Heart left ventricle (tissue), 16 donors: ENCODE results near the gene CPA4. TPM values are rescaled to one million over a fixed set of nuclear protein-coding genes. Genes with fewer than 3 reads are reported as not detected.

Source experiments
- ATAC-seq, 4 donors: fragments of 200-7000 bp; cut with Tn5 transposase; one replicate each; pipeline ENCODE4 v1.9.1; 2020 to 2022; ENCODE audit warnings: moderate library complexity in 4 of 4, mild to moderate bottlenecking in 3 of 4, moderate number of reproducible peaks in 1 of 4
- DNase-seq, 5 donors: peaks; one replicate each; pipeline ENCODE4 v3.0.0-alpha.2; 2020
- H3K27ac ChIP-seq, 12 donors: fragments of 200-600 bp; sonication (generic) in 4 of 12; one replicate each; pipeline versions ENCODE4 v1.5.0 to v1.8.0; 2016 to 2022; ENCODE audit warnings: mild to moderate bottlenecking in 2 of 12
- H3K27me3 ChIP-seq, 9 donors: fragments of 200-600 bp; sonication (generic) in 2 of 9; one replicate each; pipeline versions ENCODE4 v1.5.1 to v1.8.0; 2016 to 2022; ENCODE audit warnings: mild to moderate bottlenecking in 3 of 9
- H3K36me3 ChIP-seq, 9 donors: fragments of 200-600 bp; sonication (generic) in 2 of 9; one replicate each; pipeline versions ENCODE4 v1.5.0 to v1.8.0; 2018 to 2022; ENCODE audit warnings: mild to moderate bottlenecking in 2 of 9
- H3K4me1 ChIP-seq, 12 donors: fragments of 200-600 bp; sonication (generic) in 4 of 12; one replicate each; pipeline versions ENCODE4 v1.5.0 to v1.8.0; 2016 to 2022; ENCODE audit warnings: mild to moderate bottlenecking in 3 of 12
- H3K4me3 ChIP-seq, 12 donors: fragments of 200-600 bp; sonication (generic) in 4 of 12; one replicate each; pipeline versions ENCODE4 v1.5.0 to v1.8.0; 2017 to 2022; ENCODE audit warnings: mild to moderate bottlenecking in 9 of 12, moderate library complexity in 4 of 12
- H3K9me3 ChIP-seq, 12 donors: fragments of 200-600 bp; sonication (generic) in 4 of 12; one replicate each; pipeline versions ENCODE4 v1.5.0 to v1.8.0; 2016 to 2022; ENCODE audit warnings: mild to moderate bottlenecking in 1 of 12
- POLR2A ChIP-seq, 2 donors: fragments of 450-650 bp; IDR thresholded peaks; one replicate each; pipeline ENCODE4 v1.6.1; 2017; ENCODE audit warnings: antibody characterized with exemption in 2 of 2, mild to moderate bottlenecking in 2 of 2, moderate library complexity in 2 of 2
- WGBS, 4 donors: extraction: QIAGEN DNeasy Blood & Tissue Kit in 2 of 4; methylation state at CpG; one replicate each; pipeline versions ENCODE4 v1.1.5 to v1.1.7; 2013 to 2018; 5-methylcytosine and 5-hydroxymethylcytosine counted together
- intact Hi-C, 10 donors: fragments of 100-400 bp; cut with DNase I; formaldehyde crosslinking; loops; one replicate each; pipeline versions ENCODE4 v1.11.1 to v1.14.2; 2022
- polyA plus RNA-seq, 2 donors: library from polyadenylated mRNA; stranded (reverse); fragments of 200-250 nt; gene quantifications; one replicate each; pipeline ENCODE4 v1.2.3, GENCODE V29; 2013
- total RNA-seq, 9 donors: library from RNA; depleted of rRNA in 2 of 9; stranded (reverse); fragments of >200 nt in 2 of 9; fragmentation: NEBNext Ultra II Directional in 3 of 9; extraction: Animal tissue kit (Norgen Biotek cat#: 25700) in 3 of 9; gene quantifications; one replicate each; pipeline versions ENCODE4 v1.1.0 to v1.2.4, GENCODE V29; 2016 to 2023
- TF ChIP-seq, protein P1 (sequence below), 12 donors: fragments of 200-600 bp; sonication (generic) in 4 of 12; IDR thresholded peaks; one replicate each; pipeline versions ENCODE4 v1.5.0 to v1.8.0; 2018 to 2022; ENCODE audit warnings: antibody characterized with exemption in 12 of 12, mild to moderate bottlenecking in 5 of 12
- donor health status: ischemic (EF 13 %, LVEDD 7.1; RV severe dilation, severe dysfunction).
- donor health status: healthy with polysubstance abuse.
- donor health status: DM: no; HTN: yes; CAD: no.
- donor health status: DM: no; HTN: no; CAD: no.
- donor health status: ischemic (EF 25% LVEDD 6.9; RV normal size, moderate dysfunction).
- donor health status: ischemic (EF 25% LVEDD 5.7; RV mildly dilated, moderate dysfunction).
- donor health status: healthy.
- donor health status: DM: yes; HTN: yes; CAD: no.
- donor health status: ischemic (EF 35%, LVEDD 5.7; RV mildly dilated, moderate dysfunction).
- donor health status: nonischemic (EF 11% LVEDD 7.7; RV severe dilation, severe dysfunction).
- donor health status: DM: yes; HTN: yes; CAD: no.
- donor health status: PGD.
- donor health status: ischemic (EF 29% LVEDD 5.4; RV normal size, mild dysfunction).
- donor health status: nonischemic (EF 23%, LVEDD 6.1; RV moderate dilation, normal function).

CPA4 gene
- total and polyA plus RNA-seq, 11 donors, result 0.06 to 22.2 (median 0.27) TPM; not detected in 7

DNA sequence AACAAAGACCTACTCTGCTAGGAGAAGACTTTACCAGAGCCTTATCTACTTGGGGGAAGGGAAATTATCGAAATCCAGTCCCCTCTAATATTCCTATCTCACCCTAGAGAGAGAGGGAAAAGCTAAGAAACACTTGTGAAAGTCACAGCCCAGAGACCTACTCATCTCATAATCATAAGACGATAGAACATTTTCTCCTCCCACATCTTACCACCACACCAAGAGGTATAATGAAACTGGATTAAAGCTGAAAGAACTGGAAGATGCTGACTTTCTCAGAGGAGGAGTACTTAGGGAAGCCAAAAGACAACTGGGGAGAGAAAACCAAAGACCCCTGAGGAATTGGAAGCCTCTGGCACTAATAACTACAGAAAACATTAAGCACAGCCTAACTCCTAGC, 40.9 kb downstream of the CPA4 start:
- TF ChIP-seq, protein P1, sequence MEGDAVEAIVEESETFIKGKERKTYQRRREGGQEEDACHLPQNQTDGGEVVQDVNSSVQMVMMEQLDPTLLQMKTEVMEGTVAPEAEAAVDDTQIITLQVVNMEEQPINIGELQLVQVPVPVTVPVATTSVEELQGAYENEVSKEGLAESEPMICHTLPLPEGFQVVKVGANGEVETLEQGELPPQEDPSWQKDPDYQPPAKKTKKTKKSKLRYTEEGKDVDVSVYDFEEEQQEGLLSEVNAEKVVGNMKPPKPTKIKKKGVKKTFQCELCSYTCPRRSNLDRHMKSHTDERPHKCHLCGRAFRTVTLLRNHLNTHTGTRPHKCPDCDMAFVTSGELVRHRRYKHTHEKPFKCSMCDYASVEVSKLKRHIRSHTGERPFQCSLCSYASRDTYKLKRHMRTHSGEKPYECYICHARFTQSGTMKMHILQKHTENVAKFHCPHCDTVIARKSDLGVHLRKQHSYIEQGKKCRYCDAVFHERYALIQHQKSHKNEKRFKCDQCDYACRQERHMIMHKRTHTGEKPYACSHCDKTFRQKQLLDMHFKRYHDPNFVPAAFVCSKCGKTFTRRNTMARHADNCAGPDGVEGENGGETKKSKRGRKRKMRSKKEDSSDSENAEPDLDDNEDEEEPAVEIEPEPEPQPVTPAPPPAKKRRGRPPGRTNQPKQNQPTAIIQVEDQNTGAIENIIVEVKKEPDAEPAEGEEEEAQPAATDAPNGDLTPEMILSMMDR (IDR thresholded peaks at IDR 0.05), result no peak
- no peak for TF ChIP-seq POLR2A (IDR thresholded peaks at IDR 0.05)
- DNase-seq, result no peak
- intact Hi-C loops, result no loop called here
- Histone ChIP-seq H3K27me3 (no peaks in the 10 kb centered on the region), H3K4me3 (no peak overlapping the region), H3K36me3 (no peaks in the 10 kb centered on the region), H3K27ac (no peak overlapping the region), H3K9me3 (no peaks in the 10 kb centered on the region), H3K4me1 (peaks cover 0 to 5% (median 0%) of the 10 kb centered on the region in 12 donors)
- WGBS, 4 donors, result 70 to 81% (median 78%) methylated on average over 2 of the region's 2 CpGs
- ATAC-seq, result no peak

DNA sequence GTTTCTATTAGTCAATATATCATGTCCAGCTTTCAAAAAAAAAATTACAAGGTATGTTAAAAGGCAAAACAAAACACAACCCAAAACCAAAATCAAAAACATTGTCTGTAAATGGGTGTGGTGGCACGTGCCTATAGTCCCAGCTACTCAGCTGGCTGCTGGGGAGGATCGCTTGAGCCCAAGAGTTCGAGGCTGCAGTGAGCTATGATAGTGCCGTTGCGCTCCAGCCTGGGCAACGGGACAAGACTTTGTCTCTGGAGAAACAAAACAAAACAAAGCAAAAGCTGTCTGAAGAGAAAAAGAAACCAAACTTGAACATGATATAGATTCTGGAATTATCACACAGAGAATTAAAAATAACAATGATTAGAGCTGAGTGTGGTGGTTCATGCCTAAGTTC, 41.3 kb downstream of the CPA4 start:
- Histone ChIP-seq H3K27ac (no peak overlapping the region), H3K27me3 (no peaks in the 10 kb centered on the region), H3K4me1 (peaks cover 0 to 5% (median 0%) of the 10 kb centered on the region in 12 donors), H3K4me3 (no peak overlapping the region), H3K9me3 (no peaks in the 10 kb centered on the region), H3K36me3 (no peaks in the 10 kb centered on the region)
- ATAC-seq, result no peak
- intact Hi-C loops, result no loop called here
- DNase-seq, result no peak
- TF ChIP-seq POLR2A (IDR thresholded peaks at IDR 0.05), result no peak
- TF ChIP-seq, protein P1 (IDR thresholded peaks at IDR 0.05), result no peak
- WGBS, 4 donors, result 42 to 58% (median 47%) methylated on average over 6 of the region's 6 CpGs

DNA sequence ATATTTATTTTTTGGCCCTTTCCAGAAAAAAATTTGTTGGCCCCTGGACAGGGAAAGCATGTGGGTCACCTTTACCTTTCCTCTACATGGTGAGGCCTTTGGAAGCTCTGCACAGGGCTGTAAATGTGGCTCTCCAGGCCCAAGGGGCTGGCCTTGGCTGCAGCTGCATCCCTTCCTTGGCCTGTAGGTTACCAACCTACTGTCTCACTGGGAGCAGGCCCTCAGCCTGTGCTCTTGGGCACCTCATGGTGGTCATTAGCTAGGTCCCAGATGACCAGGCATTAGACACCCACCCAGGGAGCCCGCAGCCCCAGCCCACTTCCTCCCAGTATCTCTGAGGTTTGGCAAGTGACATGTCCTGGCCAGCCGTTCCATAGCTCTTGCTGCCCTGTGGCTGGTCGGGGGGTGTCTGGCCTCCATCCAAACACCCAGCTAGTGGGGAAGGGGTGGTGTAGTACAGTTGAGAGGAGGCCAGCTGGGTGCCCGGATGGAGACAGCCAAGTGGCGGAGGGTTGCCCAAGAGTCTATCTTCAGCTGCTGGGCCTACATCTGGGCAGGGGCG, 44.5 kb downstream of the CPA4 start:
- no peaks in the 10 kb centered on the region for H3K36me3 ChIP-seq
- no peak for ATAC-seq
- DNase-seq, result no peak

DNA sequence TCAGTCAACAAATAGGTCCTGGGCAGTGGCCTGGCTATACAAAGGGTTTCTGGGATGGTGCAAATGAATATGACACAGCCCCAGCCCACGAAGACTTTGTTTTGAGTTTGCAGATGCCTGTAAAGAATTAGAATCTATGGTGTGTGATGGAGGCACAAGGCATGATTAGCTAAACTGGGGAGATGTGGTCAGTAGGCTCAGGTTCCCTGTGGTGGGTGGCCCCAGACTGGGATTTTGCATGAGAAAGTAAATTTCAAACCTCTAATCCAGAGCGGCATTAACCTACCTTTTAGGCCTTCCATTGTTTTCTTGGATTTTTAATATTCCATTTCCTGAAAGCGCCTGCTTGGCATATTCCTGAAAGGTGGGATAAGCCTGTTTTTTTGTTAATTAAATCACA, 45.3 kb downstream of the CPA4 start:
- Histone ChIP-seq H3K36me3 (no peaks in the 10 kb centered on the region), H3K4me1 (peaks cover 0 to 5% (median 0%) of the 10 kb centered on the region in 12 donors), H3K27ac (no peak overlapping the region), H3K27me3 (no peaks in the 10 kb centered on the region), H3K4me3 (no peak overlapping the region), H3K9me3 (peaks cover 0 to 12% (median 0%) of the 10 kb centered on the region in 12 donors)
- TF ChIP-seq, protein P1 (IDR thresholded peaks at IDR 0.05), result no peak
- no peak for TF ChIP-seq POLR2A (IDR thresholded peaks at IDR 0.05)
- 86 to 89% (median 87%) methylated on average over 3 of the region's 3 CpGs for WGBS, 4 donors
- ATAC-seq, result no peak
- DNase-seq, result no peak
- intact Hi-C loops, result no loop called here

More for the DNA sequence above, 44.5 kb downstream of the CPA4 start:
- no peak overlapping the region for H3K27ac ChIP-seq
- intact Hi-C loops, result no loop called here
- no peak for TF ChIP-seq POLR2A (IDR thresholded peaks at IDR 0.05)
- TF ChIP-seq, protein P1 (IDR thresholded peaks at IDR 0.05), result no peak
- H3K27me3 ChIP-seq, result no peaks in the 10 kb centered on the region
- 67 to 88% (median 81%) methylated on average over 3 to 6 of the region's 6 CpGs for WGBS, 4 donors
- H3K4me3 ChIP-seq, result no peak overlapping the region
- H3K4me1 ChIP-seq, result peaks cover 0 to 5% (median 0%) of the 10 kb centered on the region in 12 donors
- H3K9me3 ChIP-seq, result peaks cover 0 to 10% (median 0%) of the 10 kb centered on the region in 12 donors
